ENCODE measurements around the gene PPCS. TPM values are rescaled to one million over a fixed set of nuclear protein-coding genes. Genes with fewer than 3 reads are reported as not detected.

PPCS gene
- 10 to 100 TPM; 38.7 to 48.9 TPM for total RNA-seq
- 36.5 TPM for polyA plus RNA-seq (2013, experiment 1 of 2)
- polyA plus RNA-seq (2013, experiment 2 of 2): 31.5 TPM
- long read RNA-seq, experiment 1, transcript PPCS-203 (3 exons, 1,431 nt): major isoform, 29 of 35 reads
- long read RNA-seq, experiment 1, partial matches to known transcripts: 1 of 35 reads
- long read RNA-seq, experiment 1, other reads (novel, unspliced or antisense): 2 of 35 reads
- long read RNA-seq, experiment 2, transcript PPCS-201 (3 exons, 984 nt): minor isoform, 13 of 137 reads
- long read RNA-seq, experiment 2, transcript PPCS-203 (3 exons, 1,431 nt): major isoform, 110 of 137 reads
- long read RNA-seq, experiment 2, partial matches to known transcripts: 0 of 137 reads
- long read RNA-seq, experiment 2, other reads (novel, unspliced or antisense): 7 of 137 reads
- long read RNA-seq, experiment 3, transcript PPCS-203 (3 exons, 1,431 nt): major isoform, 169 of 205 reads
- long read RNA-seq, experiment 3, transcript PPCS-201 (3 exons, 984 nt): minor isoform, 7 of 205 reads
- long read RNA-seq, experiment 3, partial matches to known transcripts: 0 of 205 reads
- long read RNA-seq, experiment 3, other reads (novel, unspliced or antisense): 21 of 205 reads
- long read RNA-seq, experiment 4, transcript PPCS-203 (3 exons, 1,431 nt): major isoform, 142 of 239 reads
- long read RNA-seq, experiment 4, transcript PPCS-201 (3 exons, 984 nt): minor isoform, 66 of 239 reads
- long read RNA-seq, experiment 4, partial matches to known transcripts: 11 of 239 reads
- long read RNA-seq, experiment 4, other reads (novel, unspliced or antisense): 11 of 239 reads

GRCh38 chr1:42456010-42456753 is at the start of gene PPCS, which contains the start of gene ZMYND12:
PPCS (plus strand) TSS chr1:42456543; CDS start chr1:42456566, 23 bp downstream.
ZMYND12 (minus strand) TSS chr1:42456022; CDS start chr1:42455997, 25 bp downstream.
- TF ChIP-seq CTCF (conservative IDR thresholded peaks at IDR 0.05): no peak
- 0 to 4% methylated on average over 8 to 66 of the region's 66 CpGs for WGBS, 2 experiments (ENCODE audit: insufficient coverage in 1 of 2, insufficient read length in 1 of 2)
- H3K27ac ChIP-seq (ENCODE audit: low read depth, low read length): peak within 1 kb of the TSS; percentile 27
- H3K9ac ChIP-seq (ENCODE audit: extremely low read depth, low read length, poor library complexity, severe bottlenecking): peak within 1 kb of the TSS; percentile 72
- H3K9me3 ChIP-seq (ENCODE audit: control insufficient read depth, low read length): no peaks in the 10 kb centered on the region
- peaks cover 20% of the 10 kb centered on the region for H3K36me3 ChIP-seq (ENCODE audit: control insufficient read depth, insufficient read depth, low read length)
- DNase-seq: peak; percentile 93
- Mint-ChIP-seq H3K4me3 (peak within 1 kb of the TSS; percentile 73), H3K4me1 (peaks cover 18% of the 10 kb centered on the region), H3K9me3 (no peaks in the 10 kb centered on the region), H3K27me3 (ENCODE audit: insufficient read depth) (no peaks in the 10 kb centered on the region), H3K36me3 (ENCODE audit: low read depth) (peaks cover 31% of the 10 kb centered on the region), H3K27ac (peak within 1 kb of the TSS; percentile 92)
- peaks cover 5% of the 10 kb centered on the region for H3K27me3 ChIP-seq (ENCODE audit: control insufficient read depth, insufficient read depth, low read length, poor library complexity, severe bottlenecking)
- no peaks in the 10 kb centered on the region for H3K4me1 ChIP-seq (ENCODE audit: control insufficient read depth, insufficient read depth, low read length)
- H3K4me3 ChIP-seq (ENCODE audit: low read length): peak within 1 kb of the TSS; percentile 80

GRCh38 chr1:42414551-42415496 is 41.5 kb upstream of the PPCS start:
- no peak overlapping the region for H3K27ac ChIP-seq (ENCODE audit: low read depth, low read length)
- H3K36me3 Mint-ChIP-seq (ENCODE audit: low read depth): no peaks in the 10 kb centered on the region
- H3K9me3 ChIP-seq (ENCODE audit: control insufficient read depth, low read length): no peaks in the 10 kb centered on the region
- DNase-seq: no peak
- no peaks in the 10 kb centered on the region for H3K9me3 Mint-ChIP-seq
- WGBS, 2 experiments (ENCODE audit: insufficient coverage in 1 of 2, insufficient read length in 1 of 2): 92 to 93% methylated on average over 16 to 17 of the region's 17 CpGs
- H3K4me1 ChIP-seq (ENCODE audit: control insufficient read depth, insufficient read depth, low read length): no peaks in the 10 kb centered on the region
- no peak overlapping the region for H3K27ac Mint-ChIP-seq
- no peaks in the 10 kb centered on the region for H3K36me3 ChIP-seq (ENCODE audit: control insufficient read depth, insufficient read depth, low read length)
- H3K4me3 Mint-ChIP-seq: no peak overlapping the region
- H3K27me3 Mint-ChIP-seq (ENCODE audit: insufficient read depth): no peaks in the 10 kb centered on the region
- no peak overlapping the region for H3K9ac ChIP-seq (ENCODE audit: extremely low read depth, low read length, poor library complexity, severe bottlenecking)
- no peak for TF ChIP-seq CTCF (conservative IDR thresholded peaks at IDR 0.05)
- no peak overlapping the region for H3K4me3 ChIP-seq (ENCODE audit: low read length)
- peaks cover 1% of the 10 kb centered on the region for H3K4me1 Mint-ChIP-seq
- H3K27me3 ChIP-seq (ENCODE audit: control insufficient read depth, insufficient read depth, low read length, poor library complexity, severe bottlenecking): no peaks in the 10 kb centered on the region

Measured in endodermal cell (in vitro differentiated cells).